Activated CD8-positive, alpha-beta memory T cell treated with anti-CD3 and anti-CD28 coated beads, Interleukin-2, amount 50 U/mL, for 24 hours (primary cell): ENCODE measurements around the gene AQP5.
"Not testable (repeated sequence)": the region's sequence is repeated elsewhere in the genome, so short reads cannot be mapped to it uniquely, and the experiment has no call there.

Experiments used
- DNase-seq: peaks from one replicate; pipeline ENCODE4 v3.0.0-alpha.2; 2020; ENCODE audit errors: extremely low read depth

AQP5 gene

GRCh38 chr12:49980501-49981349, 19.1 kb downstream of the AQP5 start:
- DNase-seq: no peak

- DNase-seq: no peak
These were observed 20.8 kb downstream of the AQP5 start for GRCh38 chr12:49982246-49983087.

GRCh38 chr12:49983892-49984291, 22.2 kb downstream of the AQP5 start:
- DNase-seq: no peak

GRCh38 chr12:49984476-49985359, 23.0 kb downstream of the AQP5 start:
- no peak for DNase-seq

- DNase-seq: no peak
These were observed 24.3 kb downstream of the AQP5 start for GRCh38 chr12:49985981-49986380.

GRCh38 chr12:49986476-49986875, 24.8 kb downstream of the AQP5 start:
- not testable (repeated sequence) for DNase-seq

GRCh38 chr12:49987625-49988303, 26.1 kb downstream of the AQP5 start:
- no peak for DNase-seq

- DNase-seq: not testable (repeated sequence)
These were observed 27.7 kb downstream of the AQP5 start for GRCh38 chr12:49989400-49989799.

GRCh38 chr12:49990273-49990672, 28.6 kb downstream of the AQP5 start:
- no peak for DNase-seq

- DNase-seq: no peak
These were observed 36.8 kb downstream of the AQP5 start for GRCh38 chr12:49998453-49998852.

- no peak for DNase-seq
These were observed 41.9 kb downstream of the AQP5 start for GRCh38 chr12:50003595-50003994.

- no peak for DNase-seq
These were observed 43.0 kb downstream of the AQP5 start for GRCh38 chr12:50004696-50005095.

GRCh38 chr12:50005175-50005574, 43.5 kb downstream of the AQP5 start:
- no peak for DNase-seq

- no peak for DNase-seq
These were observed 44.6 kb downstream of the AQP5 start for GRCh38 chr12:50006280-50006679.

GRCh38 chr12:50006754-50007442, 45.2 kb downstream of the AQP5 start:
- DNase-seq: no peak

- DNase-seq: no peak
These were observed 51.9 kb downstream of the AQP5 start for GRCh38 chr12:50013361-50014147.

GRCh38 chr12:50014342-50014741, 52.7 kb downstream of the AQP5 start:
- DNase-seq: no peak
